Activated CD8-positive, alpha-beta memory T cell treated with anti-CD3 and anti-CD28 coated beads, Interleukin-2, amount 50 U/mL, for 48 hours (primary cell): Measurements from ENCODE around the gene HYAL1.

Experiments used
- DNase-seq: peaks from one replicate; pipeline ENCODE4 v3.0.0-alpha.2; 2020

HYAL1 gene

DNA sequence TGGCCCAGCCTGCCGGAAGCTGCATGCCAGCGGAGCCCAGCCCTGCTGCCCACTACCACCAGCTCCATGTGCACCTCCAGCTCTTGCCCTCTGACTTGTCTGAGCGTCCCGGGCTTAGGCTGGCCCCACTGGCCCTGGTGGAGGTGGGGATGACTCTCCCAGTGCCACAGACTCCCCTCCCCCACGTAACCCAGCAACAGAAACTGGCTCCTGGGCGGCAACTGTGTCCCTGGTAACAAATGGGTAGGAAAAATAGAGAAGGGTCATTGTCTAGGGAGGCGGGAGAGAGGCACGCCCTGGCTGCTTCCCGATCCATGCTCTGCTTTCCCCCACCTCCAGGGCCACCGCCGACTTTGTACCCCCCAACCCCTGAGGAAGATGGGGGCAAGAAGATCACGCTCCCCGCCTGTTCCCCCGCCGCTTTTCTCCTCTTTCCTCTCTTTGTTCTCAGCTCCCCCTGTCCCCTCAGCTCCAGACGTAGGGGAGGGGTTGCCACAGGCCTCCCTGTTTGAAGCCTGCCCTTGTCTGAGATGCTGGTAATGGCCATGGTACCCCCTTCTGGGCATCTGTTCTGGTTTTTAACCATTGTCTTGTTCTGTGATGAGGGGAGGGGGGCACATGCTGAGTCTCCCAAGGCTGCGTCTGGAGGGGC, 45.2 kb downstream of the HYAL1 start:
- no peak for DNase-seq

DNA sequence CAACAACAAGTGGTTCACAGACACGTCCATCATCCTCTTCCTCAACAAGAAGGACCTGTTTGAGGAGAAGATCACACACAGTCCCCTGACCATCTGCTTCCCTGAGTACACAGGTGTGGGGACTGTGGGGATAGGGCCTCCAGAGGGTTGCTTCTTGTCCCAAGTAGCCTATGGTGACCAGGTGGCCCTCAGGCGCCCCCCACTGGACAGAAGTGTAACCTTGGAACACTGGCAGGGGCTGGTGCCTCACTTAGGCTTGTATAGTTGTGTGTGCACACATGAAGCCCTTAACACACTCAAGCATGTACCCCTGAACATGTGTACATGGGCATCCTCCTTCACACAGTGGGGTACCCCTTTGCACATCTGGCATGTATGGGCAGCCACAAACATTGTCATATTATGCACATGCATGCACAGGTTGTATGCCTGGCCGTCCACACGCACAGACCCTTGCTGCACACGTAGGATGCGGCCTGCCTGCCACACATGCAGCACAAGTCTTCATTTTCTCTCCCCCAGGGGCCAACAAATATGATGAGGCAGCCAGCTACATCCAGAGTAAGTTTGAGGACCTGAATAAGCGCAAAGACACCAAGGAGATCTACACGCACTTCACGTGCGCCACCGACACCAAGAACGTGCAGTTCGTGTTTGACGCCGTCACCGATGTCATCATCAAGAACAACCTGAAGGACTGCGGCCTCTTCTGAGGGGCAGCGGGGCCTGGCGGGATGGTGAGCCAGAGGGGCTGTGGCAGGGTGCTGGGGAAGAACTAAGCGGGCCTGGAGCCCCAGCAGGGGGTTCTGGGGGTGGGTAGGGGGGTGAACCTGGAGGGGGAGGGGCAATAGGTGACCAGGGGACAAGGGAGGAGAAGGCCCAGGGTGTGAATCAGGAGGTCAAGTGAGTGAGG, 46.1 kb downstream of the HYAL1 start:
- DNase-seq = peak; percentile 78

GRCh38 chr3:50255251-50255615, 48.1 kb downstream of the HYAL1 start:
- no peak for DNase-seq

GRCh38 chr3:50254577-50255250, 48.7 kb downstream of the HYAL1 start:
- DNase-seq = no peak

GRCh38 chr3:50251220-50251619, 52.2 kb downstream of the HYAL1 start:
- DNase-seq = peak; percentile 68

- DNase-seq = no peak
Measured at GRCh38 chr3:50250514-50250913, 52.9 kb downstream of the HYAL1 start.
